Measurements from ENCODE around the gene C2CD2. TPM values are rescaled to one million over a fixed set of nuclear protein-coding genes. Genes with fewer than 3 reads are reported as not detected.

Gene C2CD2
- total and polyA plus RNA-seq, 2 experiments from 2014 or later: 6.4 to 13.9 TPM

- H3K27ac ChIP-seq: no peak overlapping the region
- H3K4me1 ChIP-seq (ENCODE audit: insufficient read depth): peaks cover 9% of the 10 kb centered on the region
- TF ChIP-seq CTCF (IDR thresholded peaks at IDR 0.05; ENCODE audit: poor library complexity) (no peak), EZH2phosphoT487 (IDR thresholded peaks at IDR 0.05; ENCODE audit: low read depth, severe bottlenecking, unreplicated experiment) (no peak), EZH2 (IDR thresholded peaks at IDR 0.05; ENCODE audit: borderline replicate concordance) (no peak)
- H3K79me2 ChIP-seq: no peaks in the 10 kb centered on the region
- no peak for DNase-seq (ENCODE audit: low spot score)
- no peaks in the 10 kb centered on the region for H3K9me2 ChIP-seq (replicated peaks; ENCODE audit: insufficient read depth)
- H3K36me3 ChIP-seq (replicated peaks; ENCODE audit: insufficient read depth, low read depth): no peaks in the 10 kb centered on the region
- no peak overlapping the region for H3K4me2 ChIP-seq
- H3K4me3 ChIP-seq: no peak overlapping the region
- H3K9me3 ChIP-seq (ENCODE audit: low read depth): no peaks in the 10 kb centered on the region
- H4K20me1 ChIP-seq (ENCODE audit: insufficient read depth, poor library complexity, severe bottlenecking): no peaks in the 10 kb centered on the region
- no peaks in the 10 kb centered on the region for H3K27me3 ChIP-seq
- 94% methylated on average over 16 of the region's 16 CpGs for WGBS (ENCODE audit: low lambda C conversion rate, missing lambda C conversion rate)
- no peak overlapping the region for H2AFZ ChIP-seq
Measured at GRCh38 chr21:41958886-41959563, 5.2 kb upstream of the C2CD2 start.

- Histone ChIP-seq H3K4me1 (ENCODE audit: insufficient read depth) (peaks cover 9% of the 10 kb centered on the region), H4K20me1 (ENCODE audit: insufficient read depth, poor library complexity, severe bottlenecking) (no peaks in the 10 kb centered on the region), H3K27me3 (no peaks in the 10 kb centered on the region), H3K4me3 (no peak overlapping the region), H3K36me3 (replicated peaks; ENCODE audit: insufficient read depth, low read depth) (no peaks in the 10 kb centered on the region), H3K27ac (no peak overlapping the region), H2AFZ (no peak overlapping the region), H3K4me2 (no peak overlapping the region), H3K9me2 (replicated peaks; ENCODE audit: insufficient read depth) (no peaks in the 10 kb centered on the region), H3K9me3 (ENCODE audit: low read depth) (no peaks in the 10 kb centered on the region), H3K79me2 (no peaks in the 10 kb centered on the region)
- 55% methylated on average over 24 of the region's 24 CpGs for WGBS (ENCODE audit: low lambda C conversion rate, missing lambda C conversion rate)
- peak; percentile 63 for DNase-seq (ENCODE audit: low spot score)
- peak; percentile 34 for TF ChIP-seq CTCF (IDR thresholded peaks at IDR 0.05; ENCODE audit: poor library complexity)
- TF ChIP-seq EZH2phosphoT487 (IDR thresholded peaks at IDR 0.05; ENCODE audit: low read depth, severe bottlenecking, unreplicated experiment): no peak
Measured at GRCh38 chr21:41957991-41958766, 4.4 kb upstream of the C2CD2 start.

GRCh38 chr21:41956926-41957729, 3.3 kb upstream of the C2CD2 start:
- H3K4me2 ChIP-seq: no peak overlapping the region
- no peaks in the 10 kb centered on the region for H4K20me1 ChIP-seq (ENCODE audit: insufficient read depth, poor library complexity, severe bottlenecking)
- H3K4me1 ChIP-seq (ENCODE audit: insufficient read depth): peaks cover 16% of the 10 kb centered on the region
- H3K9me2 ChIP-seq (replicated peaks; ENCODE audit: insufficient read depth): no peaks in the 10 kb centered on the region
- H3K9me3 ChIP-seq (ENCODE audit: low read depth): no peaks in the 10 kb centered on the region
- no peaks in the 10 kb centered on the region for H3K27me3 ChIP-seq
- WGBS (ENCODE audit: low lambda C conversion rate, missing lambda C conversion rate): 86% methylated on average over 9 of the region's 9 CpGs
- TF ChIP-seq EZH2phosphoT487 (IDR thresholded peaks at IDR 0.05; ENCODE audit: low read depth, severe bottlenecking, unreplicated experiment): no peak
- no peak for TF ChIP-seq CTCF (IDR thresholded peaks at IDR 0.05; ENCODE audit: poor library complexity)
- no peak for TF ChIP-seq EZH2 (IDR thresholded peaks at IDR 0.05; ENCODE audit: borderline replicate concordance)
- no peaks in the 10 kb centered on the region for H3K36me3 ChIP-seq (replicated peaks; ENCODE audit: insufficient read depth, low read depth)
- no peak overlapping the region for H3K4me3 ChIP-seq
- DNase-seq (ENCODE audit: low spot score): no peak
- H3K79me2 ChIP-seq: peaks cover 4% of the 10 kb centered on the region
- H2AFZ ChIP-seq: no peak overlapping the region
- H3K27ac ChIP-seq: peak overlapping the region; percentile 39
